Brain pericyte (primary cell): ENCODE measurements around the gene CBY3.
"Not testable (repeated sequence)": the region's sequence is repeated elsewhere in the genome, so short reads cannot be mapped to it uniquely, and the experiment has no call there.

ENCODE experiments used
- DNase-seq: peaks from one replicate; pipeline ENCODE4 v3.0.0-alpha.2; 2012; ENCODE audit warnings: low read depth, low spot score

Gene CBY3

GRCh38 chr5:179678223-179679013 lies 2.4 kb downstream of the CBY3 start:
- peak; percentile 82 for DNase-seq

DNA sequence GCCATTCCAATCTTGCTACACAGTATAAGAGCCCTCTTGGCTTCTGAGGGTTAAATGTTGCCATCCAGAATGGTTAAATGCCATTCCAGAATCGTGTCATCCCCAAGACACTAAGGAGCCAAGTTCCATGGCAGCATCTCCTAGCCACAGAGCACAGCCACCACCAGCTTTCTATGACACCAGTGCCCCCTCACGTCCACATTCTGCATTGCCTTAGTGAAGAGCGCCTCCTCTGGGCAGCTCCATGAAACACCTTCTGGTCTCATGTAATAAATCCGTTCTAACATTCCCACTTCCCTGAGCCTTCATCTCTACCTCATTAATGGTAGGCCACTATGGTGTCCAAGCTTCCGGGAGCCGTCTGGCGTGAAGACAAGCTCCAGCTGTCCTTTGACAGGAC lies 12.4 kb downstream of the CBY3 start:
- no peak for DNase-seq

DNA sequence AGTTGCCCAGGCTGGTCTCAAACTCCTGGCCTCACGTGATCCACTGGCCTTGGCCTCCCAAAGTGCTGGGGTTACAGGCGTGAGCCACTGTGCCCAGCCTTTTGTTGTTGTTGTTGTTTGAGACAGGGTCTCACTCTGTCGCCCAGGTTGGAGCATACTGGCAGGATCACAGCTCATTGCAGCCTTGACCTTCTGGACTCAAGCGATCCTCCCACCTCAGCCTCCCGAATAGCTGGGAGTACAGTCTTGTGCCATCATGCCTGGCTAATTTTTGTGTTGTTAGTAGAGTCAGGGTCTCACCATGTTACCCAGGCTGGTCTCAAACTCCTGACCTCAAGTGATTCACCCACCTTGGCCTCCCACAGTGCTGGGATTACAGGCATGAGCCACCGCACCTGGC lies 19.2 kb downstream of the CBY3 start:
- DNase-seq = not testable (repeated sequence)

- not testable (repeated sequence) for DNase-seq
These were observed 22.5 kb downstream of the CBY3 start for GRCh38 chr5:179658179-179658856.

DNA sequence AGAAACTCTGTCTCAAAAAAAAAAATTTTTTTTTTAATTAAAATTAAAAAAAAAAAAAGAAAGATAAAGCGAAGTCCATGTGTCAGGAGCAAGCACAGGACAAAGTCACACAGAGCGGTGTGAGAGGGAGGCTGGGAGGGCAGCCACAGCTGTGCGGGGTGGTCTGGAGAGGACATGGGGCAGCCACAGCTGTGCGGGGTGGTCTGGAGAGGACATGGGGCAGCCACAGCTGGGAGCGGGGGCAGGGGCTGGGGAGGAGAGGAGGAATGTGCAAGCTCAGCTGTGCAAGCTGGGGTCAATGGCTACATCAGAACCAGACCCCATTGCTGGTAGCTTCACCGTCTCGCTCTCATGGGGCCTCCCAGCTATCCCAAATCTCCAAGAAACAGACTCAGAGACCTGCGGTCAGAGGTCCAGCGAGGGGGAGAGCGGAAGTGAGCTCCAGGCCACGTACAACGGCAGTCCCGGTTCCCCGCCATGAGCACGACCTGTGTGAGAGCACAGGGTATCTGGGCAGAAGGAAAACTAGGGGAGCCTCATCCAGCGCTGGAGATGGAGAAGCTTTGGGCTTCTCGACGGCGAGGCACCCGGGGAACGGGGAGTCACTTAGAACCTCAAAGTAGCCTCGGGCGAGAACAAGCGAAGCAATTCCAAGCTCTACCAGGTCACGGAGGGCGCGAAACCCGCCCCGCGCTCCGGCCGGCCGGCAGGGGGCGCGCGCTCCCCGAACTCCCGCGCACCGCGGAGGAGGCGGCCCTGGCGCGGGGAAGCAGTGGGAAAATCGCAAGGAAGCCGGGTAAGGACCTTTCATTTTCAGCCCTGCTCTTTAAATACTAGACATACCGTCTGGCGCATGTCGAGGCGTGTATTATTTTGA lies 23.3 kb downstream of the CBY3 start:
- not testable (repeated sequence) for DNase-seq

GRCh38 chr5:179653135-179653534 lies 27.7 kb downstream of the CBY3 start:
- not testable (repeated sequence) for DNase-seq

DNA sequence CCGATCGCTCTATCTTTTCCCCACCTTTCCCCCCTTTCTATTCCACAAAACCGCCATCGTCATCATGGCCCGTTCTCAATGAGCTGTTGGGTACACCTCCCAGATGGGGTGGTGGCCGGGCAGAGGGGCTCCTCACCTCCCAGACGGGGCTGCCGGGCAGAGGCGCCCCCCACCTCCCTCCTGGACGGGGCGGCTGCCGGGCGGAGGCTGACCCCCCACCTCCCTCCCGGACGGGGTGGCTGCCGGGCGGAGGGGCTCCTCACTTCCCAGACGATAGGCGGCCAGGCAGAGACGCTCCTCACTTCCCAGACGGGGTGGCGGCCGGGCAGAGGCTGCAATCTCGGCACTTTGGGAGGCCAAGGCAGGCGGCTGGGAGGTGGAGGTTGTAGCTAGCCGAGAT lies 30.6 kb downstream of the CBY3 start:
- not testable (repeated sequence) for DNase-seq

- not testable (repeated sequence) for DNase-seq
These were observed 31.6 kb downstream of the CBY3 start for GRCh38 chr5:179649166-179649703.

- DNase-seq = no peak
These were observed 32.4 kb downstream of the CBY3 start for GRCh38 chr5:179648410-179648809.

DNA sequence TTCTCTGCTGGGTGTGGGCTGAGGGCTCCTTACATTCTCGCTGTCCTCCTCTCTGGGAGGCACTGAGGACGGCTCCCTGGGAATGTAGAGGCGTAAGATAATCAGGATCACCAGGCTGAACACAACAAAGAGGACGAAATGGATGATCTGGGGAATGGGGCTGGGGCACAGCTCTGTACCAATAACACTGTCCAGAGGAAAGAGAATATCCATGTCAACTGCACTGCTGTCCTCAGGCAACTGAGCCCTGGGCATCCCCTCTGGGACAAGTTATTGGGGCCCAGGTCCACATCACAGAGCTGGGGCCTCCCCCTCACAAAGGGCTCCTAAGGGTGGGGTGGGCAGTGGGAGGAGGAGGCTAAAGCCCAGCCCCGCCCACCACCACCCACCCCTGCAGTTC lies 36.1 kb downstream of the CBY3 start:
- not testable (repeated sequence) for DNase-seq

DNA sequence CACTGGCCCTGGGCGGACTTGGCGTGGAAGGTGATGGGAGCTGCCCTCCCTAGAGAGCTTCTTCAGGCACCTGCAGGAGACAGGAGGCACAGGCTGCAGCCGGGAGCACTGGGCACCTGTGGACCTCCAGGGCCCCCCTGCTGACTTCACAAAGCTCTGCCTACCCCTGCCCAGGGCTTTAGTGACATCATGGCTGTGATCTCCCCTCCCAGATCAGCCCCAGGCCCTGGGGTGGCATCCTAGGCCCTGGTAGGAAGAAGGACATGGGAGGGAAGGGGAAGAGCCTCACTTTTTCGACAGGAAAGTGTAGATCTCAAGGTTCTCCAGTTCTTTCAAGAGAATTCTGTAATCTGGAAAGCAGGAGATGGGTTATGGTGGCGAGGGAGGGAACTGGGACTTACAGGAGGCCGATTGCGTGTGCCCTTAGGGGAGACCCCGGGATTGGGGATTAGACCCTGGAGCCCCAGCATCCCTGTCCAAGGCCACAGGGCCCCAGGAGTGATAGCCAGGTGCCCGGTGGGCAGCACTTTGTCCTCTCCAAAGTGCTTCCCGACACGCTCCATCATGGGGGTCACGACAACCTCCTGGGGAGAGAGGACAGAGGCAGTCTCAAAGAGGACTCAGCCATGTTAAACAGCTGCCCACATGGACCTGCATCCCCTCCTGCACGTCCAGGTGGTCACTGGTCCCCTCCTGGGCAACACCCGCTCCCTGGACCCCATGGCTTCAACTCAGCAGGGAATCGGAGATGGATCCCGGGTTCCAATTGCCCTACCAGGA lies 37.5 kb downstream of the CBY3 start:
- not testable (repeated sequence) for DNase-seq

- DNase-seq = not testable (repeated sequence)
These were observed 38.2 kb downstream of the CBY3 start for GRCh38 chr5:179642626-179643025.

DNA sequence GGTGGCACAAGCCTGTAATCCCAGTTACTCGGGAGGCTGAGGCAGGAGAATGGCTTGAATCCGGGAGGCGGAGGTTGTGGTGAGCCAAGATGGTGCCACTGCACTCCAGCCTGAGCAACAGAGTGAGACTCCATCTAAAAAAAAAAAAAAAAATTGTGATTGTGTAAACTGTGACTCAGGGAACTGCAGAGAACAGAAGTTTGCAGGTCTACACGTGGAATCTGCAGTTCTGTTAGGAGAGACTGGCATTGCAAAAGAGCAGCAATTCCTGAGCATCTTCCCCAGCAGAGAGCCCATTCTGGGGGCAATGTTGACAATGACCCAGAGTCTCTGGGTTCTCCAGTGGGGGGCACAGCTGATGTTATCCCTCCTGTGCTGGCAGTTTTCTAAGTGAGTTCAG lies 39.1 kb downstream of the CBY3 start:
- not testable (repeated sequence) for DNase-seq

- DNase-seq = not testable (repeated sequence)
These were observed 41.5 kb downstream of the CBY3 start for GRCh38 chr5:179639296-179639695.

- DNase-seq = not testable (repeated sequence)
These were observed 46.3 kb downstream of the CBY3 start for GRCh38 chr5:179634370-179635172.

GRCh38 chr5:179633501-179634369 lies 47.1 kb downstream of the CBY3 start:
- not testable (repeated sequence) for DNase-seq
